ENCODE results near the gene USP7.

- TF ChIP-seq, protein P1, sequence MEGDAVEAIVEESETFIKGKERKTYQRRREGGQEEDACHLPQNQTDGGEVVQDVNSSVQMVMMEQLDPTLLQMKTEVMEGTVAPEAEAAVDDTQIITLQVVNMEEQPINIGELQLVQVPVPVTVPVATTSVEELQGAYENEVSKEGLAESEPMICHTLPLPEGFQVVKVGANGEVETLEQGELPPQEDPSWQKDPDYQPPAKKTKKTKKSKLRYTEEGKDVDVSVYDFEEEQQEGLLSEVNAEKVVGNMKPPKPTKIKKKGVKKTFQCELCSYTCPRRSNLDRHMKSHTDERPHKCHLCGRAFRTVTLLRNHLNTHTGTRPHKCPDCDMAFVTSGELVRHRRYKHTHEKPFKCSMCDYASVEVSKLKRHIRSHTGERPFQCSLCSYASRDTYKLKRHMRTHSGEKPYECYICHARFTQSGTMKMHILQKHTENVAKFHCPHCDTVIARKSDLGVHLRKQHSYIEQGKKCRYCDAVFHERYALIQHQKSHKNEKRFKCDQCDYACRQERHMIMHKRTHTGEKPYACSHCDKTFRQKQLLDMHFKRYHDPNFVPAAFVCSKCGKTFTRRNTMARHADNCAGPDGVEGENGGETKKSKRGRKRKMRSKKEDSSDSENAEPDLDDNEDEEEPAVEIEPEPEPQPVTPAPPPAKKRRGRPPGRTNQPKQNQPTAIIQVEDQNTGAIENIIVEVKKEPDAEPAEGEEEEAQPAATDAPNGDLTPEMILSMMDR (IDR thresholded peaks at IDR 0.05; ENCODE audit: low read depth, low read length, poor library complexity, severe bottlenecking), result no peak
- no peak for TF ChIP-seq EZH2phosphoT487 (IDR thresholded peaks at IDR 0.05; ENCODE audit: borderline replicate concordance, low read length)
Measured at GRCh38 chr16:9007177-9007794, 43.6 kb upstream of the USP7 start.
